GM12872 (cell line): ENCODE data around the gene SPAG4.

ENCODE experiments used
- TF ChIP-seq, protein P1 (sequence below): IDR thresholded peaks from 3 replicates; pipeline ENCODE4 v1.5.1; 2011; ENCODE audit warnings: low read depth, mild to moderate bottlenecking, low read length, moderate library complexity; ENCODE audit not compliant: insufficient read depth

The SPAG4 gene

DNA sequence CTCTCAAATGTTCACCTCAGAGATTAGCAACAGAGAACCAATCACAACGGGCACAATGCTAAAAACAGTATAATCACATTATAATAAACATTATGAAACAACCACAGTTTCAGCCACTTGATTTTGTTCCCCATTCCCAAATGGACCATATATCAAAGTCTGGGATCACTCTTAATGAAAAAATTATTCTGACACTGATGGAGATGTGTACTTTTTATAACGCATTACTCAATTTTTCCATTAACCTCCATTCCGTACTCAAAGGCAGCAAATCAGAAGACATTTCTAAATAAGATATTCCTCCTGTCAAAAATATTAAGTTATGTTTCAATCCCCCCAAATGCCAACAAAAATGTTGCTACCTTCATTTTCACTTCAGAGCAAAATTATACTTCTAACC is 46.3 kb downstream of the SPAG4 start:
- TF ChIP-seq, protein P1, sequence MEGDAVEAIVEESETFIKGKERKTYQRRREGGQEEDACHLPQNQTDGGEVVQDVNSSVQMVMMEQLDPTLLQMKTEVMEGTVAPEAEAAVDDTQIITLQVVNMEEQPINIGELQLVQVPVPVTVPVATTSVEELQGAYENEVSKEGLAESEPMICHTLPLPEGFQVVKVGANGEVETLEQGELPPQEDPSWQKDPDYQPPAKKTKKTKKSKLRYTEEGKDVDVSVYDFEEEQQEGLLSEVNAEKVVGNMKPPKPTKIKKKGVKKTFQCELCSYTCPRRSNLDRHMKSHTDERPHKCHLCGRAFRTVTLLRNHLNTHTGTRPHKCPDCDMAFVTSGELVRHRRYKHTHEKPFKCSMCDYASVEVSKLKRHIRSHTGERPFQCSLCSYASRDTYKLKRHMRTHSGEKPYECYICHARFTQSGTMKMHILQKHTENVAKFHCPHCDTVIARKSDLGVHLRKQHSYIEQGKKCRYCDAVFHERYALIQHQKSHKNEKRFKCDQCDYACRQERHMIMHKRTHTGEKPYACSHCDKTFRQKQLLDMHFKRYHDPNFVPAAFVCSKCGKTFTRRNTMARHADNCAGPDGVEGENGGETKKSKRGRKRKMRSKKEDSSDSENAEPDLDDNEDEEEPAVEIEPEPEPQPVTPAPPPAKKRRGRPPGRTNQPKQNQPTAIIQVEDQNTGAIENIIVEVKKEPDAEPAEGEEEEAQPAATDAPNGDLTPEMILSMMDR: no peak

DNA sequence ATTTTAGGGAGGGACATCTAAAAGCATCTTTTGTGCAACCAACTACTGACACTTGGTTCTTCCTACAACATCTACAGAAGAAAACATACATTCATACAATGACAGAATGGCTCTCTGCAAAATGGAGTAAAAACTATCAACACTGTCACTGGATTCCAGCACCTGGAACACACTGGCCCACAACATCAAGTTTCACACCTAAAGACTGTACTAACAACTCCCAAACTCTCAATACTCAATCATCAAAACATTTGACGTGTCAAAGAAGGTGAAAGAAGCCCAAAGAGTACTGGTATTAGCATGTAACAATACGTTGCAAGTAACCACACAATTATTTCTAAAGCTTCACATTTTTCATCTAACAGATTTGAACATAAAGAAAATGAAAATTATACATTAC is 46.9 kb downstream of the SPAG4 start:
- TF ChIP-seq, protein P1: no peak

DNA sequence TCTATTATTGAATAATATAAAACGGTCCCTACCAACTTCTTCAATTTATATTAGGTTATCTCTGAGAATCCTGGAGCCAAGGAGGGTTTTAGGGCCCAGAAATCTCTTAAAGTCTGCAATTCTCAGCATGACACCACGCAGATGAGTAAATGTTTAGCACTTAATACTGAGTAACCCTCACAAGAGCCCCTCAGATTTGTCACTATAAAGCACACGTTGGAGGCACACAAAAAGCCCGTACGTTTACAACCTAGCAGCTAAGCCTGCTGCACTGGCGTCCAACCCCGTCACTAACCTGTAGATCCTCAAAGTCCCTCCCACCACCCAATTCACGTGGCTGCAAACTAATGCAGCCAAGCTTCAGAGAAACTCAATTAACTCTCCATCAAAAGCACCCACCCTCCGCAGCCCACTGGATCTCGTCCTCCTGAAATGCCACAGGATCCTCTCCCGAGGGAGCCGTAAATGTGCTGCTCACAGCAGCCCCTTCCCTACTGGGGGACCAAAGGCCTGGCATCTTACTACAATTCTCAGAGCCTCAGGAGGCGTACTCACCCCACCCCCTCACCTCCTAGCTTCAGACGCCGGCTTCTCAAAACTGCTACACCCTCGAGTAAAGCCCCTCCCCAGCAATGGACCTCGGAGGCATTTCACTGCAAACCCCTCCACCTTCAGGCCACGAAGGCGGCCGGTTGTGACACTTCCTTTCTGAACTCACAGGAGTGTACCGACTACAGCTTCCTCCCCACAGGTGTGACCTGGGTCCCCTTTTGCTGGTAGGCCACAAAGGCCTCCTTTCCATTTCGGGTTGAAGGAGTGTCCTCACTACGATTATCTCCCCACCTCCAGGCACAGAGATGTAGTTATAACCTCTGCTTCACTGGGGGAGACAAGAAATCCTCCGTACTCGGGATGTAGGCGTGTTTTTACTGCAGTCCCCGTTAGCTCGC is 48.2 kb downstream of the SPAG4 start:
- TF ChIP-seq, protein P1: no peak

DNA sequence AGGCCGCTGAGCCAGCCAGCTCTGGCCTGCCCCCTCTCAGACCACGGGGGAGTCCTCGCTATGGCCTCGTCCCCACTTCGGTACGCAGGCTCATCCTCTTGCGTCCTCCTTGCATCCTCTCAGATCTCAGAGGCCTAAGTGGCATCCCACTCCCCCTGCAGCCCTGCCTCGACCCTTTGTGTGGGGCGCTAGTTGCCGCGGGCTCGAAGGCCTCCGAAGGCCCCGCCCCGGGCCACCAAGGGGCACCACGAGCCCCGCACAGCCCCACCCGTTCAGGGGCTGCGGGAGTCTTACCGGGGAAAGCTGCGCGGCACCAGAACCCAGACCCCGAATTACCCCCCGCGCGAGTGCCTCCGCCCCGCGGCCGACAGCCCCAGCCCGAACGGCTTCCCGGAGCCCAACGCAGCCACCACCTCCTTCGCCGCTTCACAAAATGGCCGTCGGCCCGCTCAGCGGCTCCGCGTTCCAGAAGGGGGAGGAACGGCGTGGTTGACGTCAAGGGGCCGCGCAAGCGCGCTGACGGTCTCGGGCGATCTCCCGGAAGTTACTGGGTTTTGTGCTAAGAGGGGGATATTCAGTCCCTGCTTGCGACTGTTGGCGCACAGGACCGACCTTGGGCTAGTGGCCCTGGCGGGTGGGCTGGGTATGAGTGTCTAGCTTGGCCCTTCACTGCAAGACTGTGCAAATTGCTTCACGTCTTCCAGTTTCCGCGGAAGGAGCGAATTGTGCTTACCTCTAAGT is 49.0 kb downstream of the SPAG4 start, which contains the start of the genes CPNE1 and RBM12:
Gene CPNE1 (minus strand): TSS at position 435 of the 741 bp plus-strand sequence. CDS start 31,977 bp downstream, outside the sequence.
Gene RBM12 (minus strand): TSS at position 435 of the 741 bp plus-strand sequence. CDS start 9,578 bp downstream, outside the sequence.
- TF ChIP-seq, protein P1: no peak

DNA sequence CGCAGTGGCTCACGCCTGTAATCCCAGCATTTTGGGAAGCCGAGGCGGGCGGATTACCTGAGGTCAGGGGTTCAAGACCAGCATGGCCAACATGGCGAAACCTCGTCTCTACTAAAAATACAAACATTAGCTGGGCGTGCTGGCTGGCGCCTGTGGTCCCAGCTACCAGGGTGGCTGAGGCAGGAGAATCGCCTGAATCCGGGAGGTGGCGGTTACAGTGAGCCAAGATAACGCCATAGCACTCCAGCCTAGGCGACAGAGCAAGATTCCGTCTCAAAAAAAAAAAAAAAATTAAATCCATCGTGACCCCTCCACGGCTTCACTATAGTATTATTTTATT is 50.3 kb downstream of the SPAG4 start:
- TF ChIP-seq, protein P1: no peak

DNA sequence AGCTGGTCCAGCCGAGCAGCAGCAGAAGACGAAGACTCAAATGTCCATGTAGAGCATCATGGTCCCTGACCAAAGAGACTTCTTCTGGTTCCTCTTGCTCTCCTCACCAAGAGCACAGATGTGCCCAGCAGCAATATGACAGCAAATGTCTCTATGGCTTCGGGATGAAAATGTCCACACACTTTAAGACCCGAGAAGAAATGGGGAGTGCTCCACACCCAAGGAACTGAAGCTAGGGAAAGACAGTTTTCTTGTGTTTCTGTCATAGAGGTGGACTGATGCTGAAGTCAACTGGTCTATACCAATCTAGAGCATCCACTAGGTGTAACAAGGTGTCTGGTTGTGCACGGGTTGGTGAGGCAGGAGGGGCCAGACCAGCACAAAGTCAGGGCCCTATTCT is 53.6 kb downstream of the SPAG4 start:
- TF ChIP-seq, protein P1: no peak

DNA sequence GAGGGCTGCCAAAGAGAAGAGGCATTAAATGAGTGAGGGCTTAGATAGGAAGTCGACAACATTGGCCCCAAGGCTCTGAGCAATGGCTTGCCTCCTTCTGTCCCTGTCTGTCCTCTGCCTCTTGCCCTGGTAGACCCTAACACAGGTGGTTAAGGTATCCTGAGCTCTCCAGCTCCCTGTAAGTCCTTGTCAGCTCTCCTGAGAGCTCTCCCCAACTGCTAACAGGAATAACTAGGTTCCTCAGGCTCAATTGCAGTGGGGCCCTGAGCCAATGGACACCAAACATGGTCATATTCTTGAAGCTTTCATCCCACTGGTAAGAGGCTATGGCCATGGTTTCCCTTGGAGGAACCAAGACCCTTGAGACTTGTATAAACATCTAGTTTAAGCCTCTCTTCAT is 54.1 kb downstream of the SPAG4 start:
- TF ChIP-seq, protein P1: no peak
